Activated T-cell treated with anti-CD3 and anti-CD28 coated beads, Interleukin-2, amount 50 U/mL, for 72 hours (primary cell): ENCODE data around the gene TUBB4B. TPM values are rescaled to one million over a fixed set of nuclear protein-coding genes. Genes with fewer than 3 reads are reported as not detected.
A peak's percentile ranks its signal among the peaks of the same experiment; 100 is the strongest.

ENCODE experiments used
- ATAC-seq, 2 donors: fragments of 150-1000 bp; cut with Tn5 transposase; replicated peaks in 1 of 2; 2 replicates each; pipeline ENCODE4 v1.10.0; 2021; ENCODE audit warnings: moderate library complexity in 2 of 2, mild to moderate bottlenecking in 1 of 2
- DNase-seq, 2 donors: peaks; one replicate each; pipeline ENCODE4 v3.0.0; 2021 to 2022; ENCODE audit warnings: mixed read lengths in 1 of 2
- H3K27ac Mint-ChIP-seq: one replicate; pipeline ENCODE4 v1.8.0; 2022; ENCODE audit warnings: mild to moderate bottlenecking, moderate library complexity, mixed read lengths
- H3K27me3 Mint-ChIP-seq: one replicate; pipeline ENCODE4 v1.8.0; 2022; ENCODE audit warnings: low read depth, mixed read lengths
- H3K36me3 Mint-ChIP-seq, 2 donors: one replicate each; pipeline ENCODE4 v1.8.0; 2022; ENCODE audit warnings: mixed read lengths in 2 of 2, mild to moderate bottlenecking in 1 of 2; ENCODE audit not compliant: insufficient read depth in 2 of 2
- H3K4me1 Mint-ChIP-seq: one replicate; pipeline ENCODE4 v1.8.0; 2022; ENCODE audit warnings: low read depth, mixed read lengths
- H3K4me3 Mint-ChIP-seq, 2 donors: one replicate each; pipeline ENCODE4 v1.8.0; 2022; ENCODE audit warnings: mild to moderate bottlenecking in 2 of 2, mixed read lengths in 2 of 2, moderate library complexity in 2 of 2
- H3K9me3 Mint-ChIP-seq, 2 donors: one replicate each; pipeline ENCODE4 v1.8.0; 2022; ENCODE audit warnings: mixed read lengths in 2 of 2
- total RNA-seq, 2 donors: library from RNA; stranded (reverse); gene quantifications; one replicate each; pipeline ENCODE4 v1.2.3, GENCODE V29; 2022

Gene TUBB4B
- total RNA-seq, 2 donors from 2014 or later = 122 to 128 TPM

GRCh38 chr9:137224830-137225694, 16.0 kb upstream of the TUBB4B start, which contains the start of gene CYSRT1:
Gene CYSRT1 (plus strand): TSS chr9:137225174. CDS start chr9:137225622, 448 bp downstream.
- peaks cover 10% of the 10 kb centered on the region for H3K4me1 Mint-ChIP-seq
- ATAC-seq (peak in 1 of 2 donors; percentile 20), DNase-seq (peak; percentile 48 to 50)
- H3K9me3 Mint-ChIP-seq = no peaks in the 10 kb centered on the region
- peaks cover 6% of the 10 kb centered on the region for H3K27me3 Mint-ChIP-seq
- no peak within 1 kb of the TSS for H3K27ac Mint-ChIP-seq
- no peaks in the 10 kb centered on the region for H3K36me3 Mint-ChIP-seq
- H3K4me3 Mint-ChIP-seq = peak within 1 kb of the TSS; percentile 88 to 89

GRCh38 chr9:137225699-137226331, 15.3 kb upstream of the TUBB4B start:
- ATAC-seq (no peak), DNase-seq (no peak)
- H3K9me3 Mint-ChIP-seq = no peaks in the 10 kb centered on the region
- H3K4me3 Mint-ChIP-seq = no peak overlapping the region
- H3K27ac Mint-ChIP-seq = no peak overlapping the region
- H3K36me3 Mint-ChIP-seq = no peaks in the 10 kb centered on the region
- H3K4me1 Mint-ChIP-seq = peaks cover 10% of the 10 kb centered on the region
- peaks cover 6% of the 10 kb centered on the region for H3K27me3 Mint-ChIP-seq

- Mint-ChIP-seq H3K36me3 (no peaks in the 10 kb centered on the region), H3K4me3 (no peak overlapping the region), H3K27ac (no peak overlapping the region), H3K9me3 (no peaks in the 10 kb centered on the region), H3K27me3 (peaks cover 6% of the 10 kb centered on the region), H3K4me1 (peaks cover 10% of the 10 kb centered on the region)
- DNase-seq (no peak), ATAC-seq (no peak)
Observed at GRCh38 chr9:137226338-137227053, 14.6 kb upstream of the TUBB4B start.

GRCh38 chr9:137227054-137227852, 13.8 kb upstream of the TUBB4B start, which contains the start of gene RNF224:
Gene RNF224 (plus strand): TSS chr9:137227502. CDS start chr9:137228336, 834 bp downstream.
- Mint-ChIP-seq H3K36me3 (no peaks in the 10 kb centered on the region), H3K27me3 (peaks cover 6% of the 10 kb centered on the region), H3K27ac (no peak within 1 kb of the TSS), H3K4me1 (peaks cover 10% of the 10 kb centered on the region), H3K9me3 (no peaks in the 10 kb centered on the region), H3K4me3 (no peak within 1 kb of the TSS)
- DNase-seq = peak; percentile 88 to 89
- ATAC-seq = peak; percentile 48 to 53

- H3K4me1 Mint-ChIP-seq = peaks cover 8% of the 10 kb centered on the region
- peaks cover 6% of the 10 kb centered on the region for H3K27me3 Mint-ChIP-seq
- DNase-seq = no peak
- no peak overlapping the region for H3K4me3 Mint-ChIP-seq
- no peaks in the 10 kb centered on the region for H3K9me3 Mint-ChIP-seq
- no peak overlapping the region for H3K27ac Mint-ChIP-seq
- no peak for ATAC-seq
- H3K36me3 Mint-ChIP-seq = no peaks in the 10 kb centered on the region
Observed at GRCh38 chr9:137227853-137228505, 13.1 kb upstream of the TUBB4B start.

- no peaks in the 10 kb centered on the region for H3K36me3 Mint-ChIP-seq
- no peak overlapping the region for H3K27ac Mint-ChIP-seq
- no peak for ATAC-seq
- H3K27me3 Mint-ChIP-seq = peaks cover 6% of the 10 kb centered on the region
- no peak for DNase-seq
- H3K4me3 Mint-ChIP-seq = no peak overlapping the region
- peaks cover 6% of the 10 kb centered on the region for H3K4me1 Mint-ChIP-seq
- H3K9me3 Mint-ChIP-seq = no peaks in the 10 kb centered on the region
Observed at GRCh38 chr9:137228506-137228967, 12.6 kb upstream of the TUBB4B start.

GRCh38 chr9:137228968-137229896, 11.9 kb upstream of the TUBB4B start:
- no peak overlapping the region for H3K27ac Mint-ChIP-seq
- no peaks in the 10 kb centered on the region for H3K36me3 Mint-ChIP-seq
- H3K9me3 Mint-ChIP-seq = no peaks in the 10 kb centered on the region
- no peak overlapping the region for H3K4me3 Mint-ChIP-seq
- no peak for ATAC-seq
- H3K4me1 Mint-ChIP-seq = peaks cover 6% of the 10 kb centered on the region
- peaks cover 6% of the 10 kb centered on the region for H3K27me3 Mint-ChIP-seq
- DNase-seq = no peak

- Mint-ChIP-seq H3K27ac (no peak overlapping the region), H3K36me3 (no peaks in the 10 kb centered on the region), H3K27me3 (peaks cover 6% of the 10 kb centered on the region), H3K4me3 (no peak overlapping the region), H3K9me3 (no peaks in the 10 kb centered on the region), H3K4me1 (peaks cover 6% of the 10 kb centered on the region)
- DNase-seq (no peak), ATAC-seq (no peak)
Observed at GRCh38 chr9:137229903-137230704, 11.0 kb upstream of the TUBB4B start.

GRCh38 chr9:137230705-137231371, 10.2 kb upstream of the TUBB4B start, which contains the start of gene SLC34A3:
Gene SLC34A3 (plus strand): TSS chr9:137230901. CDS start chr9:137231703, 802 bp downstream.
- DNase-seq (no peak), ATAC-seq (no peak)
- no peak within 1 kb of the TSS for H3K27ac Mint-ChIP-seq
- H3K27me3 Mint-ChIP-seq = peaks cover 6% of the 10 kb centered on the region
- no peaks in the 10 kb centered on the region for H3K36me3 Mint-ChIP-seq
- no peaks in the 10 kb centered on the region for H3K9me3 Mint-ChIP-seq
- H3K4me3 Mint-ChIP-seq = no peak within 1 kb of the TSS
- peaks cover 6% of the 10 kb centered on the region for H3K4me1 Mint-ChIP-seq

GRCh38 chr9:137231372-137232039, 9.6 kb upstream of the TUBB4B start:
- H3K27me3 Mint-ChIP-seq = peaks cover 6% of the 10 kb centered on the region

More at GRCh38 chr9:137231372-137232039, 9.6 kb upstream of the TUBB4B start:
- H3K4me1 Mint-ChIP-seq = peaks cover 6% of the 10 kb centered on the region
- no peaks in the 10 kb centered on the region for H3K36me3 Mint-ChIP-seq
- H3K4me3 Mint-ChIP-seq = no peak overlapping the region
- DNase-seq (no peak), ATAC-seq (no peak)
- H3K27ac Mint-ChIP-seq = no peak overlapping the region
- no peaks in the 10 kb centered on the region for H3K9me3 Mint-ChIP-seq
